WTC11 (cell line): Measurements from ENCODE around the gene SKP1. TPM values are rescaled to one million over a fixed set of nuclear protein-coding genes. Genes with fewer than 3 reads are reported as not detected.

Experiments
- ATAC-seq: fragments of 200-7000 bp; cut with Tn5 transposase; 2 replicates; pipeline ENCODE4 v1.10.0; 2021; ENCODE audit warnings: mild to moderate bottlenecking, moderate library complexity
- CTCF ChIA-PET: fragments of 300-600 bp; sonication (Branson Sonifier 250); formaldehyde crosslinking; loops from one replicate; lab custom pipeline; 2021; ENCODE audit warnings: antibody characterized with exemption; lab: Charles Lee
- POLR2A ChIA-PET: fragments of 350-600 bp; sonication (Branson Sonifier 250); formaldehyde crosslinking; loops from one replicate; lab custom pipeline; 2021; ENCODE audit warnings: antibody characterized with exemption; lab: Charles Lee
- DNase-seq: peaks from one replicate; pipeline ENCODE4 v3.0.0; 2021; ENCODE audit warnings: low spot score
- H3K27ac Mint-ChIP-seq: 2 replicates; pipeline ENCODE4 v1.8.0; 2021; ENCODE audit warnings: mixed read lengths
- H3K27me3 Mint-ChIP-seq: 2 replicates; pipeline ENCODE4 v1.8.0; 2021; ENCODE audit warnings: low read depth, mild to moderate bottlenecking, moderate library complexity, mixed read lengths
- H3K36me3 Mint-ChIP-seq: 2 replicates; pipeline ENCODE4 v1.8.0; 2021; ENCODE audit warnings: mixed read lengths
- H3K4me1 Mint-ChIP-seq: 2 replicates; pipeline ENCODE4 v1.8.0; 2022; ENCODE audit warnings: mixed read lengths
- H3K4me3 Mint-ChIP-seq: 2 replicates; pipeline ENCODE4 v1.8.0; 2021; ENCODE audit warnings: mild to moderate bottlenecking, moderate library complexity, mixed read lengths
- H3K9me3 Mint-ChIP-seq: 2 replicates; pipeline ENCODE4 v1.8.0; 2021; ENCODE audit warnings: mixed read lengths
- CDX4 ChIP-seq: fragments of 250-450 bp; sonication (Bioruptor Pico); IDR thresholded peaks from 2 replicates; pipeline ENCODE4 v1.9.0; 2021; ENCODE audit warnings: moderate library complexity, mild to moderate bottlenecking, inconsistent platforms, borderline replicate concordance
- CREM ChIP-seq: sonication (generic); formaldehyde crosslinking; IDR thresholded peaks from 2 replicates; pipeline ENCODE4 v1.8.1; 2022; ENCODE audit warnings: mild to moderate bottlenecking, missing genetic modification reagents, moderate library complexity
- CTCF ChIP-seq: fragments of 200-600 bp; IDR thresholded peaks from 2 replicates; pipeline ENCODE4 v1.8.0; 2022; ENCODE audit warnings: antibody characterized with exemption
- E2F4 ChIP-seq: sonication (generic); formaldehyde crosslinking; IDR thresholded peaks from 2 replicates; pipeline ENCODE4 v1.8.1; 2022; ENCODE audit warnings: low read depth, mild to moderate bottlenecking, moderate library complexity, missing genetic modification reagents, borderline replicate concordance
- E2F5 ChIP-seq: sonication (generic); formaldehyde crosslinking; IDR thresholded peaks from 2 replicates; pipeline ENCODE4 v1.8.1; 2022; ENCODE audit warnings: mild to moderate bottlenecking, moderate library complexity, missing genetic modification reagents
- ELF4 ChIP-seq: sonication (generic); formaldehyde crosslinking; IDR thresholded peaks from 2 replicates; pipeline ENCODE4 v1.8.1; 2022; ENCODE audit warnings: low read depth, mild to moderate bottlenecking, moderate library complexity, missing genetic modification reagents
- FOXJ3 ChIP-seq: sonication (generic); formaldehyde crosslinking; IDR thresholded peaks from 2 replicates; pipeline ENCODE4 v1.9.0; 2021; ENCODE audit warnings: missing genetic modification reagents, mild to moderate bottlenecking, borderline replicate concordance
- FOXK1 ChIP-seq: sonication (generic); formaldehyde crosslinking; IDR thresholded peaks from 2 replicates; pipeline ENCODE4 v1.8.0; 2022; ENCODE audit warnings: mild to moderate bottlenecking, moderate library complexity, missing genetic modification reagents
- HMGA2 ChIP-seq: fragments of 250-450 bp; sonication (Bioruptor Pico); IDR thresholded peaks from 2 replicates; pipeline ENCODE4 v1.4.0; 2021; ENCODE audit warnings: mild to moderate bottlenecking, moderate library complexity
- KAT7 ChIP-seq: sonication (generic); formaldehyde crosslinking; IDR thresholded peaks from 2 replicates; pipeline ENCODE4 v1.8.1; 2023; ENCODE audit warnings: missing genetic modification reagents, mild to moderate bottlenecking, borderline replicate concordance
- NFE2L1 ChIP-seq: sonication (generic); formaldehyde crosslinking; IDR thresholded peaks from 2 replicates; pipeline ENCODE4 v1.8.1; 2023; ENCODE audit warnings: missing genetic modification reagents
- NFYB ChIP-seq: sonication (generic); formaldehyde crosslinking; conservative IDR thresholded peaks from 2 replicates; pipeline ENCODE4 v1.8.0; 2022; ENCODE audit warnings: low read depth, missing genetic modification reagents
- OVOL2 ChIP-seq: fragments of 250-450 bp; sonication (Bioruptor Pico); IDR thresholded peaks from 2 replicates; pipeline ENCODE4 v1.9.0; 2021; ENCODE audit warnings: mild to moderate bottlenecking, borderline replicate concordance
- PREB ChIP-seq: sonication (generic); formaldehyde crosslinking; IDR thresholded peaks from 2 replicates; pipeline ENCODE4 v1.8.1; 2022; ENCODE audit warnings: mild to moderate bottlenecking, missing genetic modification reagents, moderate library complexity, borderline replicate concordance
- SMAD4 ChIP-seq: sonication (generic); formaldehyde crosslinking; IDR thresholded peaks from 2 replicates; pipeline ENCODE4 v1.8.0; 2022; ENCODE audit warnings: mild to moderate bottlenecking, missing genetic modification reagents
- STAT6 ChIP-seq: sonication (generic); formaldehyde crosslinking; conservative IDR thresholded peaks from 2 replicates; pipeline ENCODE4 v1.8.1; 2023; ENCODE audit warnings: mild to moderate bottlenecking, low read depth, missing genetic modification reagents, moderate library complexity
- TEAD4 ChIP-seq: sonication (generic); formaldehyde crosslinking; IDR thresholded peaks from 2 replicates; pipeline ENCODE4 v1.8.0; 2022; ENCODE audit warnings: mild to moderate bottlenecking, missing genetic modification reagents
- ZBTB21 ChIP-seq: sonication (generic); formaldehyde crosslinking; IDR thresholded peaks from 2 replicates; pipeline ENCODE4 v1.8.1; 2023; ENCODE audit warnings: mild to moderate bottlenecking, missing genetic modification reagents, borderline replicate concordance
- ZNF232 ChIP-seq: sonication (generic); formaldehyde crosslinking; IDR thresholded peaks from 2 replicates; pipeline ENCODE4 v1.8.0; 2022; ENCODE audit warnings: mild to moderate bottlenecking, missing genetic modification reagents
- ZNF317 ChIP-seq: sonication (generic); formaldehyde crosslinking; IDR thresholded peaks from 2 replicates; pipeline ENCODE4 v1.8.1; 2023; ENCODE audit warnings: low read depth, mild to moderate bottlenecking, moderate library complexity, missing genetic modification reagents, borderline replicate concordance
- ZNF396 ChIP-seq: fragments of 250-450 bp; sonication (Bioruptor Pico); IDR thresholded peaks from 2 replicates; pipeline ENCODE4 v1.8.0; 2021; ENCODE audit warnings: mild to moderate bottlenecking, moderate library complexity, borderline replicate concordance
- ZSCAN18 ChIP-seq: fragments of 250-450 bp; sonication (Bioruptor Pico); IDR thresholded peaks from 2 replicates; pipeline ENCODE4 v2.1.2; 2022; ENCODE audit warnings: mild to moderate bottlenecking, moderate library complexity
- total RNA-seq: library from RNA; stranded (reverse); gene quantifications from 3 replicates; pipeline ENCODE4 v1.2.3, GENCODE V29; 2021

The SKP1 gene
- total RNA-seq, 1 experiment from 2014 or later = 285 TPM

- TF ChIP-seq CDX4 (CRISPR knock-in tag) (no peak), CREM (CRISPR knock-in tag) (no peak), NFE2L1 (CRISPR knock-in tag) (no peak), ZSCAN18 (no peak), ZNF232 (CRISPR knock-in tag) (no peak), E2F5 (CRISPR knock-in tag) (no peak), ELF4 (CRISPR knock-in tag) (no peak), E2F4 (CRISPR knock-in tag) (no peak), FOXK1 (CRISPR knock-in tag) (no peak), FOXJ3 (CRISPR knock-in tag) (no peak), PREB (CRISPR knock-in tag) (no peak)
- Mint-ChIP-seq H3K4me1 (peaks cover 4% of the 10 kb centered on the region), H3K27ac (no peak overlapping the region), H3K27me3 (peaks cover 23% of the 10 kb centered on the region), H3K36me3 (0 out of 2 replicates have a peak, but pooled peaks cover 3% of the 10 kb centered on the region), H3K9me3 (no peaks in the 10 kb centered on the region), H3K4me3 (no peak overlapping the region)
- ChIA-PET POLR2A (no interaction called here), CTCF (interaction anchor here (0.8 to 4.0 kb wide), 2 partner anchors 23 kb away, joined by 3 to 22 read pairs; no protein-coding TSS in a partner anchor)
- ATAC-seq (no peak), DNase-seq (no peak)
Observed at GRCh38 chr5:134116789-134117761, 59.7 kb downstream of the SKP1 start.

- ChIA-PET POLR2A (no interaction called here), CTCF (interaction anchor here (3.6 to 4.0 kb wide), 2 partner anchors 23 to 77 kb away, joined by 22 to 37 read pairs; no protein-coding TSS in a partner anchor)
- ATAC-seq = no peak
- H3K27me3 Mint-ChIP-seq = peaks cover 31% of the 10 kb centered on the region
- H3K4me1 Mint-ChIP-seq = peaks cover 4% of the 10 kb centered on the region
- no peak for DNase-seq
- no peak overlapping the region for H3K27ac Mint-ChIP-seq
- H3K4me3 Mint-ChIP-seq = no peak overlapping the region
- no peaks in the 10 kb centered on the region for H3K9me3 Mint-ChIP-seq
- H3K36me3 Mint-ChIP-seq = 0 out of 2 replicates have a peak, but pooled peaks cover 3% of the 10 kb centered on the region
- TF ChIP-seq SMAD4 (CRISPR knock-in tag) (no peak), ZBTB21 (CRISPR knock-in tag) (no peak), TEAD4 (CRISPR knock-in tag) (no peak), OVOL2 (no peak), ZNF396 (CRISPR knock-in tag) (no peak), STAT6 (CRISPR knock-in tag) (no peak), KAT7 (no peak), ZNF317 (CRISPR knock-in tag) (no peak), CTCF (no peak), HMGA2 (CRISPR knock-in tag) (no peak), NFYB (no peak)
Observed at GRCh38 chr5:134116286-134116685, 60.5 kb downstream of the SKP1 start.
